ENCODE measurements around the gene ZNF132.
"Not testable (repeated sequence)": the region's sequence is repeated elsewhere in the genome, so short reads cannot be mapped to it uniquely, and the experiment has no call there.

ZNF132 gene

DNA sequence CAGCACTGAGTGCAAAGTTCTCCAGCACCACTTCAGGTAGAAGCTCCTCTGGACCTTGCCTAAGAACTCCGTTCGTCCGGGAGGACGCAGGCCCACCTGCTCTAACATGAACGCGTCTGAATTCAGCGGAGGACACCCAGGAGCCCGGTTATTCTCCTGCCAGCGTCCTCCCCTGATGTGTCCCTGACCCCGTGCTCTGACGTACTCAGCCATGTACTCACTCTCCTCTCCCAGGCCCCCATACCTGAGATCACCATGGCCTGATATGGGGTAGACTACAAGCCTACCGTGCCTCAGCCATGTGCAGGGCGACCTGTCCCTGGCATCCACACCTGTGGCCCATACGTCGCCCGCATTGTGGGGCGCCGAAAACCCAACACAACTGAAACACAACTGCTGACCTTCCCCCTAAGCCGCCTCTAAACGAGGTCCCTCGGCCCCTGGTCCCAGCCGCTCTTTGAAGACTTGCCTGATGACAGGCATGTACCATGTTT, 32.2 kb downstream of the ZNF132 start:
- TF ChIP-seq, protein P1, sequence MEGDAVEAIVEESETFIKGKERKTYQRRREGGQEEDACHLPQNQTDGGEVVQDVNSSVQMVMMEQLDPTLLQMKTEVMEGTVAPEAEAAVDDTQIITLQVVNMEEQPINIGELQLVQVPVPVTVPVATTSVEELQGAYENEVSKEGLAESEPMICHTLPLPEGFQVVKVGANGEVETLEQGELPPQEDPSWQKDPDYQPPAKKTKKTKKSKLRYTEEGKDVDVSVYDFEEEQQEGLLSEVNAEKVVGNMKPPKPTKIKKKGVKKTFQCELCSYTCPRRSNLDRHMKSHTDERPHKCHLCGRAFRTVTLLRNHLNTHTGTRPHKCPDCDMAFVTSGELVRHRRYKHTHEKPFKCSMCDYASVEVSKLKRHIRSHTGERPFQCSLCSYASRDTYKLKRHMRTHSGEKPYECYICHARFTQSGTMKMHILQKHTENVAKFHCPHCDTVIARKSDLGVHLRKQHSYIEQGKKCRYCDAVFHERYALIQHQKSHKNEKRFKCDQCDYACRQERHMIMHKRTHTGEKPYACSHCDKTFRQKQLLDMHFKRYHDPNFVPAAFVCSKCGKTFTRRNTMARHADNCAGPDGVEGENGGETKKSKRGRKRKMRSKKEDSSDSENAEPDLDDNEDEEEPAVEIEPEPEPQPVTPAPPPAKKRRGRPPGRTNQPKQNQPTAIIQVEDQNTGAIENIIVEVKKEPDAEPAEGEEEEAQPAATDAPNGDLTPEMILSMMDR (IDR thresholded peaks at IDR 0.05; ENCODE audit: borderline replicate concordance, control extremely low read depth, extremely low read depth, insufficient read depth, missing control alignments), result no peak
- in situ Hi-C loops (cut with MboI; ENCODE audit: low sequenced_read_pairs, unreplicated experiment), result no loop called here
- DNase-seq (ENCODE audit: low spot score), result no peak

DNA sequence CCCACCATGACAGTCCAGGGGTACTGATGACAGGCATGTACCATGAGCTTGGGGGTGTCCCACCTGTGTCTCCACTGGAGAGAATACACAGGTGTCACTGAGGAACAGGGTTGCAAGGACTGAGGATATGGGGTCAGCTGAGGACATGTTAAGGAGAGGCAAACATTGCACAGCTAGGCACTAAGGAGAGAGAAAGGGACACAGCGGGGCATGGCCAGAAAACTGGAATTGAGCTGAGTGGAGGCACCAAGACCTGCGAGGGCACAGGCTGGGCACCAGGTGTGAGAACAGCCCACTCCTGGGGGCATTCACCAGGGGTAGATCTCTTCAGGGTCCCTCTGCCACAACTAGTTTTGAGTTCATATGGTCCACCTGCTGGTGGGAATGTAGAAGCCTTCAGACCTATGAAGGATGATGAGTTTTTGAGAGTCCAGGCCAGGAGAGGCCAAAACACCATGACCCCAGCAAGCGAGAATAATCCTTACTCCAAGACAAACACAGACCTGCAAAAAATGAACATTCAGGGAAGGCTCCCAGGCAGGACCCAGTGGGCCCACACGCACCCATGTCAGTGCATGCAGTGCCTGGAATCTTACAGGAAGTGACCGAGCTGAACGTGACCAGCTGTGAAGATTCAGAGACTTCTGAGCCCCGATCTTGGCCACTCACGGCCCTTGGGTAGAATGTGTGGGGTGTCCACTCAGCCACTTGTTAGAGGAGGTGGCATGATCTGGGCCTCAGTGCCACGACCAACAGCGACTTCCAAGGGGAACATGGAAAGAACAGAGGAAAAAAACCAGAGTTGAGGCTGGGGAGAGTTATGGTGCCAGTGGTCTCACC, 32.9 kb downstream of the ZNF132 start:
- DNase-seq (ENCODE audit: low spot score), result no peak
- TF ChIP-seq, protein P1 (IDR thresholded peaks at IDR 0.05; ENCODE audit: borderline replicate concordance, control extremely low read depth, extremely low read depth, insufficient read depth, missing control alignments), result peak; percentile 7
- in situ Hi-C loops (cut with MboI; ENCODE audit: low sequenced_read_pairs, unreplicated experiment), result no loop called here

DNA sequence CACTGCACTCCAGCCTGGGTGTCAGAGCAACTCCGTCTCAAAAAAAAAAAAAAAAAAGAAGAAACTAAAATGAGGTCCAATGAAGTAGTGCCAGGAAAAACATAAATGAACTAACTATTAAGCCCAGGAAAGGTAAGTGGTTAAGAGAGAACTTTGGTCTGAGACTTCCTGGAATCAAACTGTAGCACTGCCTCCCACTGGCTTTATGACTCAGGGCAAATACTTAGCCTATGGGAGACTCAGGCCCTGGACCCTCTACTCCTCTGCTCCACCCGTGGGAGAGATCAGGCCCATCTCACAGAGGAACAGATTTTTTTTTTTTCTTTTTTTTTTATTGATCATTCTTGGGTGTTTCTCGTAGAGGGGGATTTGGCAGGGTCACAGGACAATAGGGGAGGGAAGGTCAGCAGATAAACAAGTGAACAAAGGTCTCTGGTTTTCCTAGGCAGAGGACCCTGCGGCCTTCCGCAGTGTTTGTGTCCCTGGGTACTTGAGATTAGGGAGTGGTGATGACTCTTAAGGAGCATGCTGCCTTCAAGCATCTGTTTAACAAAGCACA, 36.0 kb downstream of the ZNF132 start:
- in situ Hi-C loops (cut with MboI; ENCODE audit: low sequenced_read_pairs, unreplicated experiment), result not testable (repeated sequence)

DNA sequence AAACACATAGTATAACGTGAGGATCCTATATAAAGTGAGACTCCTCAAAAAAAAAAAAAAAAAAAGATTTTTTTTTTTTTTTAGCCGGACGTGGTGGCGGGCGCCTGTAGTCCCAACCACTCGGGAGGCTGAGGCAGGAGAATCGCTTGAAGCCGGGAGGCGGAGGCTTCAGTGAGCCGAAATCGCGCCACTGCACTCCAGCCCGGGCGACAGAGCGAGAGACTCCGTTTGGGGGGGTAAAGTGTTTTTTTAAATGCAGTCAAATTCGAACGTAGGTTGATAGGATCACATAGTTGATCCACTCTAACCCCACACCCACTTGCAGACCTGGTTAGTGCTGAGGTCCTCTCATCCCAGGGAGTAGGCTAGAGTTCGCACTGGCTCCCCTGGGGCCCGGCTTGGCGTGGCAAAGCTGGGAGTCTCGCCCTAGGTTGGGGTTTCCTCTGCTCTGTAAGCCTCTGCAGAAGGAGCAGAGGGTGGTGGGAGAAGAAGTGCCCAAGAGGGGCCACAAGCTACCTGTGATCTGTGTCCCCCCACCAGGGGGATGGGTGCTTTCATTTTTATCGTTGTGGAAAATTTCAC, 38.0 kb downstream of the ZNF132 start:
- TF ChIP-seq, protein P1 (IDR thresholded peaks at IDR 0.05; ENCODE audit: borderline replicate concordance, control extremely low read depth, extremely low read depth, insufficient read depth, missing control alignments), result no peak
- in situ Hi-C loops (cut with MboI; ENCODE audit: low sequenced_read_pairs, unreplicated experiment), result no loop called here
- DNase-seq (ENCODE audit: low spot score), result no peak

More for the DNA sequence above, 36.0 kb downstream of the ZNF132 start:
- not testable (repeated sequence) for DNase-seq (ENCODE audit: low spot score)

DNA sequence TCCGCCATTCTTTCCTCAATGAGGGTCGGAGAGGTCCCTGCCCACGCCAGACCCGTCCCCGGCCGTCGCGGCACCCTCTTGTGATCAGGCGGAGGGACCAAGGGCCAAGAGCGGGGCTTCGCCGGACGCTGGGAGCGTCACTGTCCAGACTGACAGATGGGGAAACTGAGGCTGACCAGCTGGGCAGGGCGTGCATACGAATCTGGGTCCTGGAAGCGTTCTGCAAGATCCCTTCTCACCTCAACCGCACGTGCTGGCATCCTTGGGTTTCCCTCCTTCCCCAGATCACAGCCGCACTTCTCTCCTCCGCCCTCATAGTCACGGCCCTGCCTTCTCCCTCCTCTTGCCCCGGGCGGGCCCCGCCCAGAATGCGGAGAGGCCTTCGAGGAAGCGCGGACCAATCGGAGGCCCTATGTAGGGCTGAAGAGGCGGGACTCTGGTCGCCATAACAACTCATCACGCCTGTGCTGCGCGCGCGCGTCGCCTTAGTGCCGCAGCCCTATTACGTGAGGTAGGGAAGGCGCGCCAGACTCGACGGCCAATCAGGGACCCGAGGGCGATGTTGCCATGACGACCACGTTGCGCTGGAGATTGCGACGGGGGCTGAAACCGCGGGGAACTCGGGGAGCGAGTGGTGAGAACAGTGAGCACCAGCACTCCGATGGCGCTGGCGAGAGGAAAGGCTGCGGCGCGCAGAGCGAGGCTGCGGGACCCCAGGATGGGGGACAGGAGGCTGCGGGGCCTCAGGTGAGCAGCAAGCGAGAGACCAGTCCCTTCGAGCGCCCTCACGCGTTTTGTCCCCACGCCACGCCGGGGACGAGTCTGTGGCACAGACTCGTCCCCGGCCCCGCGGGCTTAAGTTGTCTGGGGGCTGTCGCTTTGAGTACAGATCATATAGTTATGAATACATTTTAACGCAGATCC, 38.8 kb downstream of the ZNF132 start:
- TF ChIP-seq, protein P1 (IDR thresholded peaks at IDR 0.05; ENCODE audit: borderline replicate concordance, control extremely low read depth, extremely low read depth, insufficient read depth, missing control alignments), result no peak
- in situ Hi-C loops (cut with MboI; ENCODE audit: low sequenced_read_pairs, unreplicated experiment), result no loop called here
- peak; percentile 99 for DNase-seq (ENCODE audit: low spot score)

DNA sequence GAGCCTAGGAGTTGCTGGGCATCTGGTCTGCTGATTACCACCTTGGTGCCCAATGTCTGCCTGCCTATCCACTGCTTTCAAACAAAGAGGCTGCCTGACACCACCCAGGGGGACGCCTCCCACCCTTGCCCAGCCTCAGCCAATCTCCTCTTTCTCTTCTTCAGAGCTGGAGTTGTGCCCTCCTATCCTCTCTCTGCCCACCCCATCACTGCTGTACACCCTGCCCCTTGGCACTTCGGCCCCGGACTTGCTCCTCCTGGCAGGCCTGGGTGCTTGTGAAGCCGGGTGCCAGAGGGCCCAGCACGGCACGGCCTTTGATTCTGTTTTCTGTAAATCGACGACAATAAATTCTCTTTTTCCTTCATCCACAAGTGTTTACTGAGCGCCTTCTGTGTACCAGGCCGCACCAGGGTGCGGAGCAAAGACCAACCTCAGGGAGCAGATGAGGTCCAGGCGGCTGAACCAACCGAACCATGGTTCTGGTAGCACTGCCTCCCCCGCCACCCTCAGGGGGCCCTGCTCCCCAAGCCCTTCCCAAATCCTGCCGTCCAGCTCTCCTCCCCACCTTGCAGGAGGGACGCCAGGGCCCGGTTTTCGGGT, 39.5 kb downstream of the ZNF132 start:
- TF ChIP-seq, protein P1 (IDR thresholded peaks at IDR 0.05; ENCODE audit: borderline replicate concordance, control extremely low read depth, extremely low read depth, insufficient read depth, missing control alignments), result no peak
- in situ Hi-C loops (cut with MboI; ENCODE audit: low sequenced_read_pairs, unreplicated experiment), result no loop called here
- DNase-seq (ENCODE audit: low spot score), result no peak
